Stomach (tissue), 4 donors: Measurements from ENCODE around the gene PHETA1.

Experiments used
- EP300 ChIP-seq: sonication (generic); formaldehyde crosslinking; IDR thresholded peaks from one replicate; pipeline ENCODE4 v1.6.1; 2017; ENCODE audit warnings: antibody characterized with exemption
- POLR2A ChIP-seq, 4 donors: fragments of 450-650 bp; IDR thresholded peaks; one replicate each; pipeline ENCODE4 v1.6.1; 2016; ENCODE audit warnings: antibody characterized with exemption in 4 of 4, control low read depth in 2 of 4, mild to moderate bottlenecking in 1 of 4, moderate library complexity in 1 of 4
- POLR2AphosphoS5 ChIP-seq, 3 donors: sonication (generic); formaldehyde crosslinking; IDR thresholded peaks; one replicate each; pipeline ENCODE4 v1.6.1; 2016; ENCODE audit warnings: antibody characterized with exemption in 3 of 3
- TF ChIP-seq, protein P1 (sequence below), 7 experiments: fragments of 450-650 bp in 4 of 7; fragments of 200-600 bp in 3 of 7; sonication (generic) in 3 of 7; IDR thresholded peaks; one replicate each; pipeline ENCODE4 v1.5.1; 2016 to 2019; ENCODE audit warnings: antibody characterized with exemption in 7 of 7, control low read depth in 2 of 7, mild to moderate bottlenecking in 1 of 7

DNA sequence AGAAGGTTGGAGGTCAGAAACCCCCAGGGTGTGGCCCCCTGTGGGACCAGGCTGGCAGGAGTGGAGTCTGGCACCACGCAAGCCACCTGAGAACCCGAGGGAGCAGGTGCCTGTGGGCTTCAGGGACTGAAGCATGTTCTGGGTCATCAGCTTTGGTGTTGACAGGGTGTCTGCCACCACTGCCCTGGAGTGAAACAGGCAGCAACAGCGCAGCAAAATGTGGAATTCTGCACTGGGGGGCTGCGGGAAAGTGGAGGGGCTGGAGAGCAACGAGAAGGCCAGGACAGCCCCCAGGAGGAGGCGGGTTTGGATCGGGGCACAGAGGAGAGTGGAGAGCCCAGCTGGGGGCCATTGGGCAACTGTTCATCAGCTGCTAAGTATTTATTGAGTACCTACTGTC, 15.9 kb downstream of the PHETA1 start:
- TF ChIP-seq, protein P1, sequence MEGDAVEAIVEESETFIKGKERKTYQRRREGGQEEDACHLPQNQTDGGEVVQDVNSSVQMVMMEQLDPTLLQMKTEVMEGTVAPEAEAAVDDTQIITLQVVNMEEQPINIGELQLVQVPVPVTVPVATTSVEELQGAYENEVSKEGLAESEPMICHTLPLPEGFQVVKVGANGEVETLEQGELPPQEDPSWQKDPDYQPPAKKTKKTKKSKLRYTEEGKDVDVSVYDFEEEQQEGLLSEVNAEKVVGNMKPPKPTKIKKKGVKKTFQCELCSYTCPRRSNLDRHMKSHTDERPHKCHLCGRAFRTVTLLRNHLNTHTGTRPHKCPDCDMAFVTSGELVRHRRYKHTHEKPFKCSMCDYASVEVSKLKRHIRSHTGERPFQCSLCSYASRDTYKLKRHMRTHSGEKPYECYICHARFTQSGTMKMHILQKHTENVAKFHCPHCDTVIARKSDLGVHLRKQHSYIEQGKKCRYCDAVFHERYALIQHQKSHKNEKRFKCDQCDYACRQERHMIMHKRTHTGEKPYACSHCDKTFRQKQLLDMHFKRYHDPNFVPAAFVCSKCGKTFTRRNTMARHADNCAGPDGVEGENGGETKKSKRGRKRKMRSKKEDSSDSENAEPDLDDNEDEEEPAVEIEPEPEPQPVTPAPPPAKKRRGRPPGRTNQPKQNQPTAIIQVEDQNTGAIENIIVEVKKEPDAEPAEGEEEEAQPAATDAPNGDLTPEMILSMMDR (IDR thresholded peaks at IDR 0.05) = no peak
- TF ChIP-seq POLR2A (IDR thresholded peaks at IDR 0.05) (no peak), POLR2AphosphoS5 (IDR thresholded peaks at IDR 0.05) (no peak), EP300 (no peak)
